ENCODE results near the gene KCTD3. TPM values are rescaled to one million over a fixed set of nuclear protein-coding genes. Genes with fewer than 3 reads are reported as not detected.

Gene KCTD3
- total RNA-seq = 48.4 and 58.5 TPM in 2 replicates

GRCh38 chr1:215566556-215567490 lies at the start of gene KCTD3:
Gene KCTD3, plus strand, starts transcription at chr1:215567304. Its CDS starts 382 bp downstream, at chr1:215567686.
- no peak for DNase-seq (ENCODE audit: low read depth, low spot score)

DNA sequence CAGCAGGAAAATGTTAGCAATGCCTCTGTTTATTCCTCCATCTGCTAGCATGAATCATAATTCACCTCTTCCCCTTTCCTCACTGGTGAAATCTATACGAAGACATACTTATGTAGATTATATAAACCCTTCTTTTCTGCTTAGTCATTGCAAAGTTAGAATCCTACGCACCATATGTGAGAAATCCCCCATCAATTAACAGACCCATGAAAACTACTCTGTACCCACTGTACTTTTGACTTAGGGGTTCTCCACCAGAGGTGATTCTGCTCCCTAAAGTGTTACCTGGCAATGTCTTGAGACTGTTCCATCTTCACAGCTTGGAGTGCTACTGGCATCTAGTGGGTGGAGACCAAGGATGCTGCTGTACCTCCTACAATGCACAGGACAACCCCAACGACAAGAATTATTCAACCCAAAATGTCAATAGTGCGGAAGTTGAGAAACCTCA lies 49.6 kb upstream of the KCTD3 start:
- no peak for DNase-seq (ENCODE audit: low read depth, low spot score)

GRCh38 chr1:215518594-215518993 lies 48.5 kb upstream of the KCTD3 start:
- no peak for DNase-seq (ENCODE audit: low read depth, low spot score)

- DNase-seq (ENCODE audit: low read depth, low spot score) = no peak
These were observed 45.8 kb upstream of the KCTD3 start for GRCh38 chr1:215521279-215521678.

DNA sequence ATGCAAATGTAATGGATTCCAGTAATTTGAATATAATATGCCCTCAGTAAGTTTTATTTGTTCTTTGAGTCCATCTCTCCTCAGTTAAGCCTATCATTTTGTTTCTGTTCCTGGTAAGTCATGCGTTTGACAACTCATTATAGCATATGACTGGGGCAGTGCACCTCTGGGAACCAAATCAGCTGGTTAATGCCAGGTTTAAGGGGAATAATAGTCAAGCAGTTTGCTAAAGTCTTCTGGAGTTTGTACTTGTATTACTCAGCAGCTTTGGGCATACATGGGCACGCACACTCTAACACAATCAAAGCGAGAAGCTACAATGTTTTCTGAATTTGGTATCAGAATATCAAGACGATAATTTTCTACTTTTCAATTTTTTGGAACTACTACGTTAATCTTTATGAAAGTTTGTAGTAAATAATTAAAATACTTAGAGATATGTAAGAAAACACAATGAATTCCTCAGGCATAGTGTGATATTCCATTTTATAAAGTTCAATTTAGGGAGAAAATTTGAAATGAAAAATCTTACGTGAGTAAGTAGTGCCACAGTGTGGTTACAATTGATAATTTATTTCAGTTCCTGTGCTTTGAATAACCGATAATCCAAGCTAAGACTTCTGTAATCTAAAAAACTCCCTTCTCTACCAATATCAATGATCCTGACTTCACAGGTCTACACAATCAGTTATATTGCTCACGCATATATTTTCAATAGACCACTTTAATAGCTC lies 43.8 kb upstream of the KCTD3 start:
- no peak for DNase-seq (ENCODE audit: low read depth, low spot score)

DNA sequence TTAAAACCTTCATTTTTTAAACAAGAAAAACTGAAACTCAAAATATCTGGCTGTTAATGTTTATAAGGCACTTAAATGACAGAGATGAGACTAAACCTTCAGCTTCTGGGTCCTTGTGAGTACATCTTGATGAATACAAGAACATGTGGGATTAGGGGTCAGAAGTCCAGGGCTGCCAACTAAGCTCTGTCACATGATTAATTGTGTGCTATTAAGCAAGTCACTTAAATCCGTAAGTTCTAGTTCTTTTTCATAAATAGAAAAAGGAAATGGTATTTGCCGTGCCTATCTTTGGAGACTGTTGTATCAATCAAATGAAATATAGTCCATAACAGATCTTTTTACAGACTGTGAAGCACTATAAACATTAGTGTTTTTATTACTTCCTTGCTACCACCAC lies 43.2 kb upstream of the KCTD3 start:
- DNase-seq (ENCODE audit: low read depth, low spot score) = no peak

- no peak for DNase-seq (ENCODE audit: low read depth, low spot score)
These were observed 40.8 kb upstream of the KCTD3 start for GRCh38 chr1:215526147-215526845.

- no peak for DNase-seq (ENCODE audit: low read depth, low spot score)
These were observed 40.3 kb upstream of the KCTD3 start for GRCh38 chr1:215526846-215527151.

GRCh38 chr1:215529111-215529510 lies 38.0 kb upstream of the KCTD3 start:
- DNase-seq (ENCODE audit: low read depth, low spot score) = no peak

DNA sequence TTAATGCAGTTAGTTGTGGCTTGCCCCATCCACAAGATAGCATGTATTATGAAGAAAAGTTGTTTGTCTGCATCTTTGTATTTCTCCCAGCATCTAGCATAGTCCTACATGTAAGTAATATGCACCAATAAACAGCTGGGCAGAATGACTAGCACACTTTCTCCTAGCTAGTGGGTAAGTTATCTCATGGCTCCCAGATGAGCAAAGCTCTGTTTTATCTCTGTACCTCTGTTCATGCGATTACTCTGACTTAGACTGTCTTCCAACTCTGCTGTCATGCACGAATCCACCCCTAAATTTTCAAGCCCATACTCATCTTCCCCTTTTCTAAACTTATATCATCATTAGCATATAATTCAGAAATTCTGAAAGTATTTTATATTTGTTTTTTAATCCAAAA lies 37.5 kb upstream of the KCTD3 start:
- DNase-seq (ENCODE audit: low read depth, low spot score) = no peak

DNA sequence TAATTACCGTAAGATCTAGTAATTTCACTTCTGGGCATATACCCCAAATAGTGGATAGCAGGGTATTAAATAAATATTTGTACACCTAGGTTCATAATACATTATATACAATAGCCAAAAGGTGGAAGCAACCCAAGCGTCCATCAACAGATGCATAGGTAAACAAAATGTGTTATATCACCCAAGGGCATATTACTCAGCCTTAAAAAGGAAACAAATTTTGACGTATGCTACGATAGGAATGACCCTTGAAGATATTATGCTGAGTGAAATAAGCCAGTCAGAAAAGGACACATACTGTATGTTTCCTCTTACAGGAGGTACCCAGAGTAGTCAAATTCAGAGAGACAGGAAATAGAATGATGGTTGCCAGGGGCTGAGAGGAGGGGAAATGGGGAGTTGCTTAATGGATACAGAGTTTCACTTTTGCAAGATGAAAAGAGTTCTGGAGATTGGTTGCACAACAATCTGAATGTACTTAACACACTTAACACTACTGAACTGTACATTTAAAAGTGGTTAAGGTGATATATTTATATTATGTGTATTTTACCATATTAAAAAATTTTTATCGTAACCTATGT lies 36.6 kb upstream of the KCTD3 start:
- DNase-seq (ENCODE audit: low read depth, low spot score) = no peak

DNA sequence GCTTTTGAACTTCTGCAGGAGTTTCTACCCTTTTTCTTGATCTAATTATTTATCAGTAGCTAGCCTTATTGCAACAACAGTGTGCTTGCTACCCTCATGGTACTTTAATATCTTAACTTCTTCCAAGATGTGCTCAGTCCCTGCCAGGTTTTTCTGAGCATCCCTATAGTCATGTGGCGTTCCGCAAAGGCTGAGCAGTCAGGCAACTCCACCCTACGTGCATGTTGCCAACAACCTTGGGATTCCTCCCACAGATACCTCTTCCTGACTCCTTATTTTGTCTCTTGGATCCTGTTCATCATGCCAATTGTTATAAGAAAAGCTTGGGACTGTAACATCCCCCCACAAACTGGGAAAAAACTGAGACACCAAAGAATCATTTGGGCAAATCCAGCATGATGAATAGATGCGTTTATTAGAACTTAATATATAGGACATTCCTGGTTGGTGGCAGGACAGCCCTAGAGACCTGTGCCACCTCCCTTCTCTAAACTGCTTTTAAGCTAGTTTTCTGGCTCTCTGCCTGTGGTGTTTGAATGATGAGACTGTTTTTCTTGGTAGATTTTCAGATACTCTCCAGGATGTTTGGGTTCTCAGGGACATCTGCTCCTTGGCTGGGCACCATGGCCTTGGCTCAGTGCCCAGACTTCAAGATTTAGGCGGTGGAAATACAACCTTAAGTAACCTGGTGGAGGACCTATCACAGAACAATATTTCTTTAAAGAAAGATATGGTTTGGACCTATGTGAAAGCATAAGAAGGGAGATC lies 27.1 kb upstream of the KCTD3 start:
- DNase-seq (ENCODE audit: low read depth, low spot score) = no peak

DNA sequence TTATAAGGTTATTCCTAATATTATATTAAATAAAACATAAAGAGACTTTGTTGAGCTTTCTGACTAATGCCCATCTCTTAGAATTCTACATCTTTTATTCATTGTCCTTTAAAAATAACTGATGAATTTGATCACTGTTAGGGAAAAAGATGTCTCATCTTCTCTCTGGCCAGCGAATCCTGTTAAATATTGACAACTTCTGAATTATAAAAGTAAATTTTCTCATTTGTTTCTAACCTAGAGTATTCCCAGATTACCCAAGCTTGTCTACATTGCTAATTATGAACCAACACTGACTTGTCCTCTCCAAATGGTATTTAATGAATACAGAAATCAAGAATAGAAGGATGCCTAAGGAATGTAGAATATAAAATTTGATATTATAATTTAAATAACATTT lies 24.8 kb upstream of the KCTD3 start:
- no peak for DNase-seq (ENCODE audit: low read depth, low spot score)

DNA sequence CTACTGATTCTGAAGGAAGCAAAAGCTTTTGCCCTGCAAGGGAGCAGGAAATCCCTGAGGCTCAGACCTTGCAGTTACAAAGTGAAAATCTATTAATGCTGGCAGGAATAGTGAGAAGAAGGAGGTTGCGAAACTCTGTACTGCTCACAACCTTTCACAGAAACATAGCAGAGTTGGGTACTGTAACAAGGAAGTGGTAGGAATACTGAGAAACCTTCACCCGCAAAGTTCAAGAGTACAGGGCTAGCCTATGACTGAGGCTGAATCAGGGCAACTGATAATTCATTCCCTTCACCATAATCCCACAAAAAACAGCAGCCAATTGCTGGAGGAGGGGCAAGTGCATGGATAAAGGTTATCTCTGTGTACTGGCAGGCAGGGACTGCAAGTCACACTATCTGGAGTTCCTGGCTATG lies 23.9 kb upstream of the KCTD3 start:
- DNase-seq (ENCODE audit: low read depth, low spot score) = no peak

DNA sequence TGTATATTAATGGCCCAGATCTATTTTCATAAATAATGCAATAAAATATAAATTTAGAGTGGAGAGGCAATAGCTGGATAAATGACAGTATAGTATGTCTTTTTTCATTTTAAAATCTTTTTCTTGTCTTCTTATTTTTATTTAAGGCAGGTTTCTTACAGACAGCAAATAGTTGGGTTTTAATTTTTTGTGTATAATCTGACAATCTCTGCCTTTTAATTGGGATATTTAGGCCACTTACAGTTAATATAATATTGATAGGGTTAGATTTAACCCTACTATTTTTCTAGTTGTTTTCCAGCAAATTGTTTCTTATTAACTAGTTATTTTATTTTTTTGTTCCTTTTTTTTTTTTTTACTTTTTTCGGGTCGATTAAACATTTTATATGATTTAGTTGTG lies 23.3 kb upstream of the KCTD3 start:
- no peak for DNase-seq (ENCODE audit: low read depth, low spot score)

DNA sequence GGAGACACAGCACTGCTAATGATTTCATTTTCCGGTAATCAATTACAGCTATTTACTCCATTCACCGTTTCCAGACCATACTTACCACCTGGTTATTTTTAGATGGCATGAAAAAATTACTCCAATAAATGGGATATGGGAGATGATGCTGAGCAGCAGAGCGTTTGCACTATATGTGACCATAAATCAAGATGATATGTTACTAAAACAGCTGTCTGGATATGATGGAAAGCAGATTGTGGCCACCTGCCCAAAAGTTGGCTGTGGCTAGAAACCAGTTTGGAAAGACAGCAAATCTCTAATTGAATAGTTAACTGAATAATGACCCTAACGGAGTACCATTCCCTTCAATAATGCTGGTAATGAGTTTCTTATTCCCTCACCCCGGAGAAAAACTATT lies 22.5 kb upstream of the KCTD3 start:
- no peak for DNase-seq (ENCODE audit: low read depth, low spot score)

DNA sequence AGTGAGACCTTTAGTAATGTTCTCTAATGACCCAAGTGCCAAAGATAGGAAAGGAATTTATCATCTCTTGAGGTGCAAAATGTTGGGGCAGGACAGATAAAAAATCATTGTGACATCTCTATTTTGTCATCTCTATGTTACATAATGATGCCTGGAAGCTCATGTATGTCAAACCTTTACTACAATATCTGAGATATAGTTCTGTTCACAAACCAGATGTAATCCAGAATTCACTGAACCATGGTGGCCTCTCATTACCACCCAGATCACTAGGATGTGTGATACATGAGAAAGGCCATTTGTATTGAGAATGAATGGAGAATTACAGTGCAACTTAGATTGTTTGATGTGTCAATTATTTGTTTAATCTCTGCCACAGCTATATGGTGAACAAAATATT lies 22.0 kb upstream of the KCTD3 start:
- no peak for DNase-seq (ENCODE audit: low read depth, low spot score)

DNA sequence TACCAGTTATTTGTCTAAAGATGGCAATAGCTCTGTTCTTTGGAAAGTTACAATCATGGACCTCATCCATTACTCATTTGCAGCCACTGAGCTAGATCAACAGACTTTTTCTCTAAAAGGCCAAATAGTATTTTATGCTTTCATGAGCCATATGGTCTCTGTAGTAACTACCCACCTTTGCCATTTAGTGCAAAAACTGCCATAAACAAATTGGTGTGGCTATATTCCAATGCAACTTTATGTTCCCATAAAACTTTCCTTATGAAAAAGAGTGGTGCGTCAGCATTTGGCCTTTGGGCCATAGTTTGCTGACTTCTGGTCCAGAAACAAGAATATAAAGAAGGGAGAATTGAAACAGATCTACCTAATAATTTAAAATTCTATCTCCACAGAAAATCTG lies 20.1 kb upstream of the KCTD3 start:
- DNase-seq (ENCODE audit: low read depth, low spot score) = no peak

DNA sequence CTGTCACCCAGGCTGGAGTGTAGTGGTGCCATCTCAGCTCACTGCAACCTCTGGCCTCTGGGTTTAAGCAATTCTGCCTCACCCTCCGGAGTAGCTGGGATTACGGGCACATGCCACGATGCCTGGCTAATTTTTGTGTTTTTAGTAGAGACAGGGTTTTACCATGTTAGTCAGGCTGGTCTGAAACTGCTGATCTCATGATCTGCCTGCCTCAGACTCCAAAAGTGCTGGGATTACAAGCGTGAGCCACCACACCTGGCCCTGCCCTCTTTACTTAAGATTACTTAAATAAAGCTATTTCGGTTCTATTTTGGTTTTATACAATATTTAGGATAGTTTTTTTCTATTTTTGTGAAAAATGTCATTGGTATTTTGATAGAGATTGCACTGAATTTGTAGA lies 15.3 kb upstream of the KCTD3 start:
- DNase-seq (ENCODE audit: low read depth, low spot score) = no peak

DNA sequence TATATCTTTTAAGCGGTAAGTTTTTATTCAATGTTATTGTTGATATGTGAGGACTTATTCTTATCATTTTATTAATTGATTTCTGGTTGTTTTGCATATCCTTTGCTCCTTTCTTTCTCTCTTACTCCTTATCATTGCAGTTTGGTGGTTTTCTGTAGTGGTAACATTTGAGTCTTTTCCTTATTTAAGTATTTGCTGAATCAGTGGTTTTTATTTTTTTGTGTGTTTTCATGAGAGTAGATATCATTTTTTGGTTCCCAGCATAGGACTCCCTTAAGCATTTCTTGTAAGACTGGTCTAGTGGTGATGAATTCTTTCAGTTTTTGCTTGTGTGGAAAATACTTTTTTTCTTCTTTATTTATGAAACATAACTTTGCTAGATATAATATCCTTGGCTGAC lies 12.2 kb upstream of the KCTD3 start:
- DNase-seq (ENCODE audit: low read depth, low spot score) = no peak

DNA sequence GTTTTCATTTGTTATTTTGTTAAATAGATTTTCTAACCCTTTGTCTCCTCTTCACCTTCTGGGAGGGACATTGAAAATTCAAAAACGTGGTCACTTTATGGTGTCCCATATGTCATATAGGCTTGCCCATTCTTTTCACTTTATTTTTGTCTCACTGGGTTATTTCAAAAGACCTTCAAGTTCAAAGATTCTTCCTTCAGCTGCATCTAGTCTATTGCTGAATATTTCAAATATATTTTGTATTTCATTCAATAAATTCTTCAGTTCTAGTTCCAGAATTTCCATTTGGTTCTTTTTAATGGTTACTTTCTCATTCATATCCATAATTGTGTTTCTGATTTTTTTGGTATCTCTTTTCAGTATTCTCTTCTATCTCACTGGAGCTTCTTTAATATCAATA lies 11.6 kb upstream of the KCTD3 start:
- DNase-seq (ENCODE audit: low read depth, low spot score) = no peak

Measured in pulmonary artery endothelial cell (primary cell).